ENCODE results near the gene UACA. TPM values are rescaled to one million over a fixed set of nuclear protein-coding genes. Genes with fewer than 3 reads are reported as not detected.
"Not testable (repeated sequence)": the region's sequence is repeated elsewhere in the genome, so short reads cannot be mapped to it uniquely, and the experiment has no call there.

The UACA gene
- total RNA-seq, 1 donor, result 2.5 TPM

DNA sequence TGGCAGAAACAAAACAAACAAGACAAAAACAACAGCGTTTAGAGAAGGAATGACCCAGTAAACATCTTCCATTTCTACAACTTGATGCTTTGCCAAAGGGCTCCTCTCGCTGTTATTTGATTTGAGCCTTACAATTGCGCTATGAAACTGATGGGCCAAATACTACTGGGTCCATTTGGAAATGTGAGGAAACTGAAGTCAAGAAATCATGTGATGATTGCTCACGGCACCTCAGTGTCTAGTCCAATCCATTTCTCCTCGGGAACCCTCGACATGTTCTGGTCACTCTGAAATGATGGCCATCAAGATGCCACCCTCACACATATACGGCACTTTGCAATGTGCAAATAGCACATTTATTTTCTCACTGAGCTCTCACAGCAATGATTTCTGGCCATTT is 136.0 kb downstream of the UACA start:
- Histone ChIP-seq H3K27me3 (ENCODE audit: insufficient read depth, low read length) (peaks cover 8% of the 10 kb centered on the region), H3K4me1 (ENCODE audit: insufficient read depth, low read length) (peaks cover 12% of the 10 kb centered on the region), H3K9me3 (ENCODE audit: low read depth, low read length) (peaks cover 13% of the 10 kb centered on the region), H3K4me3 (ENCODE audit: low read length) (no peak overlapping the region)

DNA sequence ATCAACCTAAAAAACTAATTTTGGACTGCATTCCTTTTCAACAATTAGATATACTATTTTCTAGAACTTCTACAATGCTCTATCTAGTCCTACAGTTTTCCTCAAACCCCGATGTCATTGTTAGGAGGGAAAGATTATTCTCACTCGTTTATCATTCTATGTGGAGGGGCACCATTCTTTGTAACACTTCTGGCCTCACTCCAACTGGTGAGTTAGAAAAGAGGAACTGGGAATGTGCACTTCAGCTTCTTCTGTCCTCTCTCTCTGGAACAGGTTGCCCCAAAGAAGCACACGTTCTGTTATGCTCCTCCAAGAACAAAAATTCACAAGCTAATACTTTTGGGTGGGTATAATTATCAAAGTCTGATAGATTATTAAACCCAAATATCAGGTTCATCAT is 137.9 kb downstream of the UACA start:
- Histone ChIP-seq H3K4me1 (ENCODE audit: insufficient read depth, low read length) (no peaks in the 10 kb centered on the region), H3K9me3 (ENCODE audit: low read depth, low read length) (peaks cover 13% of the 10 kb centered on the region), H3K4me3 (ENCODE audit: low read length) (no peak overlapping the region)

DNA sequence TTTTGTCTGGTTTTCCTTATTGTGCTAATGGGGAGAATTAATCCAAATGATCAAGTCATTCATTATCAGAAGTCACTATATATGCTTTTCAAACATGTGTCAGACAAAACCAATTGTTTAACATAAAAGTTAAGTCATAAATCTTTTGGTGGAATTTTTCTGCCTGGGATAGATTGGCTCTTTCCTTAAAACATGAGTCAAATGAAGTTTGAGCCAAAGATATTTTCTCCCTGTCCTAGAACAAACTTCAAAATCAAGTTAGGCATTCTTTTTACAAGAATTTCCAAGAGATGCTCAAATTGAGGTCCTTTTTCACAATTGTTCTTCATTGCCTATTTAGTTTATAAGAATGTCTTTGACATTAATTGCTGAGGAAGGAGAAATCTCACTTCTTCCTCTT is 138.3 kb downstream of the UACA start:
- Histone ChIP-seq H3K4me3 (ENCODE audit: low read length) (no peak overlapping the region), H3K9me3 (ENCODE audit: low read depth, low read length) (peaks cover 13% of the 10 kb centered on the region), H3K27me3 (ENCODE audit: insufficient read depth, low read length) (peaks cover 8% of the 10 kb centered on the region), H3K4me1 (ENCODE audit: insufficient read depth, low read length) (no peaks in the 10 kb centered on the region)

More for the DNA sequence above, 137.9 kb downstream of the UACA start:
- H3K27me3 ChIP-seq (ENCODE audit: insufficient read depth, low read length), result peaks cover 8% of the 10 kb centered on the region

DNA sequence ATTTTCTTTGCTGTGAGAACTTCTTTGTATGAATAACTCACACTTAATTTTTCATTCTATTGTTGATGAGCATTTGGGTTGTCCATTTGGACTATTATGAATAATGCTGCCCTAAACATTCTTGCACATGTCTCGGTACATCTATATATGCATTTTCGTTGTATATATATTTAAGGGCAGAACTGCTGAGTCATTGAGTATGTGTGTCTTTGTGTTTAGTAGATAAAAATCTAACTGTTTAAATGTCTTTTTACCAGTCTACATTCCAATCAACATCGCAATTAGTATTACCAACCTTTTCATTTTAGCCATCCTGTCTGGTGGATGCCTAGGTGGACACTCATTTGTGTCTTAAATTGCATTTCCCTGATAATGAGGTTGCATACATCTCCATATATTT is 144.4 kb downstream of the UACA start:
- Histone ChIP-seq H3K4me1 (ENCODE audit: insufficient read depth, low read length) (no peaks in the 10 kb centered on the region), H3K27me3 (ENCODE audit: insufficient read depth, low read length) (peaks cover 5% of the 10 kb centered on the region), H3K4me3 (ENCODE audit: low read length) (no peak overlapping the region), H3K9me3 (ENCODE audit: low read depth, low read length) (peaks cover 13% of the 10 kb centered on the region)

DNA sequence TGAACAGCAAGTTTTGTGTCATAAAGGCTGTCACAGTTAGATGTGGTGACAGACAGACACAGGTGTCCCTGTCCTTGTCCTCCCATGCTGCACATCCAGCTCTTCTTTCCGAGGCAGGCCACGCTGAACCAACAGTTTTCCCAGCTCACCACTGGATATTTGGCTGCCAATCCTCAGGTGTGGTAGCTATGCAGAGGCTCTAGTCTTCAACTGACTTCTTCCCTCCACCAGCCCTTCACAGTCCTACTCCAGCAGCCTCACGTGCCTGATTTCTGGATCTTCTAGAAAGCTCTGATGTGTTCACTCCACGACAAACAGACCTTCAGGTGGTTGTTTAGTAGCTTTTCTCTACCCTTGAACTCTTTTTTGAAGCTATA is 145.5 kb downstream of the UACA start:
- Histone ChIP-seq H3K4me1 (ENCODE audit: insufficient read depth, low read length) (no peaks in the 10 kb centered on the region), H3K27me3 (ENCODE audit: insufficient read depth, low read length) (peaks cover 4% of the 10 kb centered on the region), H3K9me3 (ENCODE audit: low read depth, low read length) (peaks cover 6% of the 10 kb centered on the region), H3K4me3 (ENCODE audit: low read length) (no peak overlapping the region)

DNA sequence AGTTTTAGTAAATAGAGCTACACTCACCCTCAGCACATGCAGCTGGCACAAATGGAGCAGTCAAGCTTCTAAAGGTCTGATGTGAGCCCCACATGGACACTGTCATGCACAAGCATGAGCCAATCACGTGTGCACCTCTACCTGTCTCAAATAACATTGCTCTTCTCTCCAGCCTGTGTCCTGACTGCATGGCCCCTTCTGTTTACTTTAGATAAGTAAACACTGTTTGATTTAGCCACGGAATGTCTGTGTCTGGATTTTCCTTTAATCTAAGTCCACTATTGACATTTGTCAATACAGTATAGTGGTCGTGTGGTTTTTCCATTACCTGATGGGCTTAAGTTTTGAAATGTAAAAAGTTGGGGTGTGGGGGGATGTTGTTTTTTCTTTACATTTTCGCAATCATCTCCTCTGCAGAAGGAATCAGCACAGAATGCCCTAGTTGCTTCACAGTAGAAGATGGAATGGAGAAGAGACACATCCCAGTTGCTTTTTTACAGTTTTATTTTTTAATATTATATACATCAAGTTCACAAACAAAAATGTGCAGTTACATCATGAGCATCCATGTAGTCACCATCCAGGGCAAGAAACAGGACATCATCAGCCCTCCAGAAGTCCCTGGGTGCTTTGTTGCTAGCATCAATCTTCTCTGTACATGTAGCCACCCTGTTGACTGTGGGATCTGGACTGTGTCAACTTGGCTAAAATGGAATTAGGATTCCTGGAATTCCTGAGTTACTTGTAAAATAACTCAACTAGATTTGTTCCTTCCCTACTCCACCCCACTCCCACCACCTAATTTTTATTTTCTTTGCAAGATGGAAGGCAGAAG is 146.1 kb downstream of the UACA start:
- H3K27me3 ChIP-seq (ENCODE audit: insufficient read depth, low read length), result no peaks in the 10 kb centered on the region
- H3K4me1 ChIP-seq (ENCODE audit: insufficient read depth, low read length), result no peaks in the 10 kb centered on the region
- no peaks in the 10 kb centered on the region for H3K9me3 ChIP-seq (ENCODE audit: low read depth, low read length)
- no peak overlapping the region for H3K4me3 ChIP-seq (ENCODE audit: low read length)

DNA sequence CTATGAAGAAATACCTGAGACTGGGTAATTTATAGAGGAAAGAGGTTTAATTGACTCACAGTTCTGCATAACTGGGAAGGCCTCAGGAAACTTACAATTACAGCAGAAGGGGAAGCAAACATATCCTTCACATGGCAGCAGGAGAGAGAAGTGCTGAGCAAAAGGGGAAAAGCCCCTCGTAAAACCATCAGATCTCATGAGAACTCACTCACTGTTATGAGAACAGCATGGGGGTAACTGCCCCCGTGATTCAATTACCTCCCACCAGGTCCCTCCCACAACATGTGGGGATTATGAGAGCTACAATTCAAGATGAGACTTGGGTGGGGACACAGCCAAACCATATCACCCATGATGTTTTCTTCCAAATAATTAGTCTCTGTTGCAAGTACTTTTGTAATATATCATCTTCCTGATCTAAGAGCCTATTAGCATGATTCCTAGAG is 147.0 kb downstream of the UACA start:
- H3K4me1 ChIP-seq (ENCODE audit: insufficient read depth, low read length); H3K27me3 ChIP-seq (ENCODE audit: insufficient read depth, low read length); H3K9me3 ChIP-seq (ENCODE audit: low read depth, low read length); H3K4me3 ChIP-seq (ENCODE audit: low read length): not testable (repeated sequence)

DNA sequence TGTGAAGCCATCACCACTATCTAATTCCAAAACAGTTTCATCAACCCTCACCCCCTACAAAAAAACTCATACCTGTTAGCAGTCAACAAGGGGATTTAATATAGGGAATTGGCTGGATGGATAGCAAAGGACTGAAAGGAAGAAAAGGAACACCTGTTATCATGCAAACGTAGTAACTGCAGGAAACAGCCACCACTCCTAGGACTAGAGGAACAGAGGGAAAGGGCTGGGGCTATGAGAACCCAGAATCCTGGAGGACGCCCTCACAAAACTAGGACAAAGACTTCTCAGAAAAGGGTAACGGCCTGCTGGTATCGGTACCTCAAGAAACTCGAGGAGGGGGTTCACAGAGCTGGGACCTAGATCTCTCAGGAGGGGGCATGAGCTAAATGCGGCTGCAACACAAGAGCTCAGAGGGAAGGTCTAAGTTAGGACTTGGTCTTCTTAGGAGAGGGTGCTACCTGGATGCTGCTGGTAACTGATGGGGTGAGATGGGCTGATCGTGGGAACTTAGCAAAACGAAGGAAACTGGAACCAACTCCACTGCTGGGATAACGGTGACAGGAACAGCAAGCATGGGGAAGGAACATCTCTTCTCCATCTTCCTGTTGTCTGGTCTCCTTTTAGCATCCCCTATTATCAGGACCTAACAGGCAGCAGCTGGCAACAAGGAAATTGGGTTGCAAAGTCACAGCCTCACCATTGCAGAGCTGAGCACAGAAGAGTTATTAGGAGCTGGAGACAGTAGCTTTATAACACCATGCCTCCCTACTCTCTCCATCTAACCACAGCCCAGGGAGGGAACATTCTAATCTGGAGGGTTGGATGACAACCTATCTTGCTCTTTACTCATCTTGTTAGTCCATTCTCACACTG is 147.7 kb downstream of the UACA start:
- Histone ChIP-seq H3K4me1 (ENCODE audit: insufficient read depth, low read length) (no peaks in the 10 kb centered on the region), H3K4me3 (ENCODE audit: low read length) (no peak overlapping the region), H3K27me3 (ENCODE audit: insufficient read depth, low read length) (no peaks in the 10 kb centered on the region), H3K9me3 (ENCODE audit: low read depth, low read length) (no peaks in the 10 kb centered on the region)

DNA sequence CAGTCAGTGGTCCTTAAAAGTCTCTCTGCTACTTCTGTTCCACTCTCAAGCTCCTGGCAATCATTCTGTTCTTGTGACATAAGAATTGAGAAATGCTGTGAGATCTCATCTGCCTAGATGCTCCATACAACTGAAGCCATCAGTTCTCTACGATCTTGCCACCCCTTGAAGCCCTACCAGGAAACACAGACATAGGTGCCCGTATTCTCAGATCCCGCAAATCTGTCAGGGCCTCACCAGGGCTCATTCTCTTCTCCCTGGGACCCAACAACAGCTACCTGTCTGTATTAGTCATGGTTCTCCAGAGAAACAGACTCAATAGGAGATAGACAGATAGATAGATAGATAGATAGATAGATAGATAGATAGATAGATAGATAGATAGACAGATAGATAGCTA is 149.1 kb downstream of the UACA start:
- H3K9me3 ChIP-seq (ENCODE audit: low read depth, low read length), result no peaks in the 10 kb centered on the region
- no peak overlapping the region for H3K4me3 ChIP-seq (ENCODE audit: low read length)
- no peaks in the 10 kb centered on the region for H3K27me3 ChIP-seq (ENCODE audit: insufficient read depth, low read length)
- H3K4me1 ChIP-seq (ENCODE audit: insufficient read depth, low read length), result no peaks in the 10 kb centered on the region

DNA sequence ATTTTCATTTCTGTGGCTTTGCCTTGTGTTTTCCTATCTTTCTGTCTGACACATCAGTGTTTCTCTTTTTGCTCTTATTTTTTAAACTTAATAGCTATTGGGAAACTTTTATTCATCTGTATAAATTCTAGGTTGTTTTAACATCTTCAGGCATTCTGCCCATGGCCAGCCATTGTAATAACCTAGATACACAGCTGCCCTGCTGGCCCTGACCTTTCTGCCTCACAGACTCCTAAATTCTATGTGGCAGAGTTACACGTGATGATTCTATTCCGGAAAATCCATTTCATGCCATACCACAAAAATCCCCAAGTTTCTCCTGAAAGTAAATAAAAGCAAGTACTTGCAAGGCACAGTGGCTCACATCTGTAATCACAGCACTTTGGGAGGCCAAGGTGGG is 150.1 kb downstream of the UACA start:
- Histone ChIP-seq H3K27me3 (ENCODE audit: insufficient read depth, low read length) (no peaks in the 10 kb centered on the region), H3K4me1 (ENCODE audit: insufficient read depth, low read length) (no peaks in the 10 kb centered on the region), H3K4me3 (ENCODE audit: low read length) (no peak overlapping the region), H3K9me3 (ENCODE audit: low read depth, low read length) (no peaks in the 10 kb centered on the region)

DNA sequence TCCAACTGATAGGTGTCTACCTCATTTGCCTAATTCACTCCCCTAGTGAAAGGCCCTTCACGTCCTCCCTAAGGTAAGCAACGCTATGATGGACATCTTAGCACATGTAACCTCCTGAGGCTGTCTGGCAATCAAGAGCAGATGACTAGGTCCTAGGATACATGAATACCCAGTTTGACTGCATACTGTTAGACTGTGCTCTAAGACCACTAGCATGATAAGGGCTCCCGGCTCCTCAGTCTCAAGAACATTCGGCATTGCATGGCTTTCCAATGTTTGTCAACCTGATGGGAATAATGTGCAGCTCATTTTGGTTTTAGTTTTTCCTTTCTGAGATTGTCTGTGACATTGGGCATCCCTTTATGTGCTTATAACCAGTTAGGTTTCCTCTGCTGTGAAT is 152.1 kb downstream of the UACA start:
- Histone ChIP-seq H3K4me1 (ENCODE audit: insufficient read depth, low read length) (no peaks in the 10 kb centered on the region), H3K4me3 (ENCODE audit: low read length) (no peak overlapping the region), H3K9me3 (ENCODE audit: low read depth, low read length) (no peaks in the 10 kb centered on the region), H3K27me3 (ENCODE audit: insufficient read depth, low read length) (no peaks in the 10 kb centered on the region)

DNA sequence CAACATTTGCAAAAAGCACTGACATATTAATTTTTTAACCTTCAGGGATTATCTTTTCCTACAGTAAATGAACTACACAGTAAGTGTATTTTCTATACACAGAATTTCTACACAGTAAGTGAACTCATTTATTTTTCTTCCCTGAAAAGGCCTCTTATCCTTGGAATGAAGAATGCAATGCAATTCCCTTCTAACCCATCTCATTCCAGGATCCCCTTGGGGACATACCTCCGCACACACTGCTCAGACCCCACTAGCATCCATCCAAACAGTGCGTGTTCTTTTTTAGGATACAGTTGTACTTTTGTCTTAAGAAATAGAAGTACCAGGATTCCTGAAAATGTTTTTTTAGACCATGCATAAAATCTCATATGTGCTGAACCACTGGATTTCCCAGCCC is 152.8 kb downstream of the UACA start:
- no peaks in the 10 kb centered on the region for H3K9me3 ChIP-seq (ENCODE audit: low read depth, low read length)
- no peaks in the 10 kb centered on the region for H3K27me3 ChIP-seq (ENCODE audit: insufficient read depth, low read length)
- no peak overlapping the region for H3K4me3 ChIP-seq (ENCODE audit: low read length)
- H3K4me1 ChIP-seq (ENCODE audit: insufficient read depth, low read length), result no peaks in the 10 kb centered on the region

DNA sequence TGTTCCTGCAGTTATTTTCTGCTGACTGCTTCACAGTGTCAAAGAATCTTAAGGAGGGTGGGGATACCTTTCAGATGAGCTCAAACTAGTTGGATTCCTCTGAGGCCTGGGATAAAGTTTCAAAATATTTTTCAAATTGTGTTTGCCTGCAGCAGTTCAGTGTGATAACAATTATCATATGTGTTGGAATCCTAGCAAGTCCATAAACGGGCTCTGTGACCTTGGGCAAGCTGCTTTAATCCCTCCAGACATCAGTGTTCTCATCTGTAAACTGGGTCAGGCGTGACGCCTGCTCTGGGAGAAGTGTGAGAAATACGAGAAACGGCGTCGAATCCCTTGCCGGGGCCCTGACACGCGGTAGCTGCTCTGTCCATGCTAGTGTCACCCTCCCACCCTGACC is 153.5 kb downstream of the UACA start:
- H3K4me3 ChIP-seq (ENCODE audit: low read length), result no peak overlapping the region
- H3K9me3 ChIP-seq (ENCODE audit: low read depth, low read length), result no peaks in the 10 kb centered on the region
- no peaks in the 10 kb centered on the region for H3K27me3 ChIP-seq (ENCODE audit: insufficient read depth, low read length)
- H3K4me1 ChIP-seq (ENCODE audit: insufficient read depth, low read length), result no peaks in the 10 kb centered on the region

DNA sequence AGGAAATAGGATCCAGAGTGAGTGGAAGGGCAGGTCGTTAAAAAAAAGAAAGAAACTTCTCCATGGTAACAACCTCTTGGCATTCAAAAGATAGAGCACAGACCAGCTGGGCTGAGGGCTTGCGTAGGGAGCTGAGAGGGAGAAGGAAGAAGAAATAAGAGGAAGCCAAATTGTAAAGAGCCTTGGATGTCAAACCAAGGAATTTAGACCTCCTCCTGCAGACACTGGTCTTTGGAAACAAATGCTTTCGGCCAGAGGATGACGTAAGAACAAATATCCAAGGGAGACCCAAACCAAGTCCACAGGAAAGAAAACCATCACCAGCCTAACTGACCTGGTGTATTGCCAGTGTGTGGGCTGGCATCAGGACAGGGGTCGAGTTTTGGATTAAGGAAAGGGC is 155.2 kb downstream of the UACA start:
- no peak overlapping the region for H3K4me3 ChIP-seq (ENCODE audit: low read length)
- H3K27me3 ChIP-seq (ENCODE audit: insufficient read depth, low read length), result no peaks in the 10 kb centered on the region
- no peaks in the 10 kb centered on the region for H3K9me3 ChIP-seq (ENCODE audit: low read depth, low read length)
- no peaks in the 10 kb centered on the region for H3K4me1 ChIP-seq (ENCODE audit: insufficient read depth, low read length)

DNA sequence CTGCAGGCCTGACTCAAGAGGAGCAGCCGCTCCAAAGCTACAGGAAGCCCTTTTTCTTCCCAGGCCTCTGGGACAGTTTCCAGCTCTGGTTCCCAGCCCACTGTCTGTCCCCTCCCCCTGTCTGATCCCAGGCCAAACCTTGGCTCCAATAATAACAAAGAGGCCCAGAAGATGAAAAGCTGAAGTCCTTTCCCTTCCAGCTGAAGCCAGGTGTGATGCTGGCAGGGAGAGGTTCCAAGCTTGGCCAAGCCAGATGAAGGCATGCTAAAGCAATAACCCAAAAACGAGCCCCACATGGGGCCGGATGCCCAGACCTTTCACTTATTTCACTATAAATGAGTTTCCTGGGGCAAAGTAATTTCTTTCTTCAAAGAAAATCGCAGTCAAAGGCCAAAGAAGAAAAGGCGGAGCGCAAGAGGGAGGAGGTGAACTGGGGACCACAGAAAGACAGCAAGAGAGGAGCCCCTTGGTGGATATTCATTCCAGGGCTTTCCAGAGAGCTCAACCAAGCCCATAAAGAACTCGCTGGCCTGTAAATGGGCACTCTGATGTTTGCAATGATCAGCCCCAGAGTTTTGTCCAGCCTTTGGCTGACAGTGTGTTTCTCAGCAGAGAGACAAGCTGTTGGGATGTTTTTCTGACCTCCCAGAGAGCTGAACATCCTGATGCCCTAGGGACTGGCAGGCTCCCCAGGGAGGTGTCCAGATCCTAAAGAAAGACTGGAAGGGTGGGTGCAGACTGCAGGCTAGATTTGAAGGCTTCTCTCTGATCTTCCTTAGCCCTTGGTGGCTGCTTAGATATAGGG is 157.6 kb downstream of the UACA start:
- Histone ChIP-seq H3K9me3 (ENCODE audit: low read depth, low read length) (no peaks in the 10 kb centered on the region), H3K4me3 (ENCODE audit: low read length) (no peak overlapping the region), H3K27me3 (ENCODE audit: insufficient read depth, low read length) (no peaks in the 10 kb centered on the region), H3K4me1 (ENCODE audit: insufficient read depth, low read length) (no peaks in the 10 kb centered on the region)
